ENCODE data around the gene ATP5MC2.
"Not testable (repeated sequence)": the region's sequence is repeated elsewhere in the genome, so short reads cannot be mapped to it uniquely, and the experiment has no call there.

The ATP5MC2 gene

DNA sequence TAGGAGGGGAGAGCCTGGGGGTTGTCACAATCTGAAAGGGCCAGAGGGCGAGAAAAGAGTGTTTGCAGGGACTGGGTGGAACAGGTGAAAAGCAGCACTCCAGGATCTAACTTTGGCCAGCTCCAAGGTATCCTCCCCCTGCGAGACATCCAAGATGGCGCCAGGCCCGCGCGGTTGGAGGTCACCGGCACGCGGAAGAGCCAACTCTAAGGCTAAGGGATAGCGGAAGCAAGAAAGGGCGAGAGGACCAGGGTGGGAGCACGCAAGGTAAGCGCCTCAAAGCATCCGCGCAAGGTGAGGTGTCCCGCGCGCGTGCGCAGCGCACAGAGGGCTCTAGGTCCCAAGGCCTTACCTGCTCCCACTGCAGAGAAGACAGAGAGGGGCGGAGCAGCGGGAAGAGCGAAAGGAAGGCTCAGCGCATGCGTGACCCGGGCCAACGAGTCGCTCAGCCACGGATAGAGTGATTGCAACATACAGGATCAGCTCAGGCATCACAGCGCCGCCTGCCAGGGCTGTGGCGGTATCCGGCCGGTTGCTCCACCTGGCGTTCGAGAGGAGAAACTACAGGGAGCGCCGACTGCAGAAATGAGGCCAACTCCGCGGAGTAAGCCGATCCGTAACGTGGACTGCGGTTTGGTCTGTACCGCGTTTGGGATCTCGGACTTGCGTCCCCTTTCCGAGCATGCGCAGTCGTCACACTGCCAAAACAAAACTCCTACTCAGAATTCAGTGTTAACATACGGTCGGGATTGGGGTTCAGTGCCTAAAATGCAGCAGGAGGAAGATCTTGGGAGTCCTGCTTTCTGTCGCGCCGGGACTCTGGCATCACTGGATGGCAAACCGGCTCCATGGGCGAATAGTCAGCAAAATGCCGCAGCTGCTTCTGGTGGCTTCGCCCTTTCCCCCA, at the start of gene ATP5MC2:
ATP5MC2 (minus strand) TSS at position 383 of the 907 bp plus-strand sequence. CDS start 3,469 bp downstream, outside the sequence.
- peak; percentile 99 for DNase-seq (ENCODE audit: low spot score)

DNA sequence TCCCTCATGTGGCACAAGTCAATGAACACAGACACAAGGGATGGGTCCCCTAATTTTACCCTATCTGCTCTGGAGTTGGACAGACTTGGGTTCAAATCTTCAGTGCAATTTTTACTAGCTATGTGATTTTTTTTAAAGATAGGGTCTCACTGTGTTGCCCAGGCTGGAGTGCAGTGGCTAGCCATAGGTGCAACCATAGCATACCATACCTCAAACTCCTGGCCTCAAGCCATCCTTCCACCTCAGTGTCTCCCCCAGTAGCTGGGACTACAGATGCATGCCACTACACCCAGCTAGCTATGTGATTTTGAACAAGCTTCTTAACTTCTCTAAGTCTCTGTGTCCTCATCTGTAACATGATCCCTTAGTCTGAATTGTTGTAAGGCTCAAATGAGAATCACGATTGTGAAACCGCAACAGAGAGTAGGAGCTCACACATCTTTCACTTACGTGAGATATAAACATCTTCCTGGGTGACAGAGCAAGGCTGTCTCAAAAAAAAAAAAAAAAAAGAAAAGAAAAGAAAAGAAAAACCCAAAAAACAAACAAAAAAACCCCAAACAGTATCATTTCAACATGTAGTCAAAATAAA, 46.7 kb upstream of the ATP5MC2 start:
- DNase-seq (ENCODE audit: low spot score), result no peak

DNA sequence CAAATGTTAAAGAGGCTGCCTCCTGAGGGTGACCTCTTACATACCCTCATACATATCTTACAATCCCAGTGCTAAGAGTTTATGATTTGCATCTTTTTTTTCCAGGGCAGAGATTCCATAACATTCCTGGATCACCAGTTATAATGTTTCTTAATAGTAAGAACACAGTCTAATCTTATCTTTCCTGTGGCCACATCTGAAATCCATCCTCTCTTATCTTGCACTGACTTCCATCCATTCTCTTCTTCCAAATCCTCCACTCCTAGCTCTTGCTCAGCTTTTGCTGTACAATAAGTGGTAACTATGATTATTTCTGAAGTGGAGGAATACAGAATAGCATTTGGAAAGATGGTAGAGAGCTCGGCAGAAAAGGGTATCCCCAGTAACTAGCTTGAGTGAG, 45.1 kb upstream of the ATP5MC2 start:
- DNase-seq (ENCODE audit: low spot score), result no peak

GRCh38 chr12:53719649-53720048, 43.8 kb upstream of the ATP5MC2 start:
- no peak for DNase-seq (ENCODE audit: low spot score)

DNA sequence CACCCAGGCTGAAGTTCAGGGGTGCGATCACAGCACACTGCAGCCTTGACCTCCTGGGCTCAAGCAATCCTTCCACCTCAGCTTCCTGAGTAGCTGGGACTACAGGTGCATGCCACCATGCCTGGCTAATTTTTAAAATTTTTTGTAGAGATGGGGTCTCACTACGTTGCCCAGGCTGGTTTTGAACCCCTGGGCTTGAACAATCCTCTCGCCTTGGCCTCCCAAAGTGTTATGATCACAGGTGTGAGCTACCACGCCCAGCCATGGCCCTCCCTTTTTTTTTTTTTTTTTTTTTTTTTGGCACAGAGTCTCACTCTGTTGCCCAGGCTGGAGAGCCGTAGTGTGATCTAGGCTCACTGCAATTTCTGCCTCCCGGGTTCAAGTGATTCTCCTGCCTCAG, 42.7 kb upstream of the ATP5MC2 start:
- DNase-seq (ENCODE audit: low spot score), result not testable (repeated sequence)

- DNase-seq (ENCODE audit: low spot score), result no peak
Measured at GRCh38 chr12:53717319-53717718, 41.4 kb upstream of the ATP5MC2 start.

DNA sequence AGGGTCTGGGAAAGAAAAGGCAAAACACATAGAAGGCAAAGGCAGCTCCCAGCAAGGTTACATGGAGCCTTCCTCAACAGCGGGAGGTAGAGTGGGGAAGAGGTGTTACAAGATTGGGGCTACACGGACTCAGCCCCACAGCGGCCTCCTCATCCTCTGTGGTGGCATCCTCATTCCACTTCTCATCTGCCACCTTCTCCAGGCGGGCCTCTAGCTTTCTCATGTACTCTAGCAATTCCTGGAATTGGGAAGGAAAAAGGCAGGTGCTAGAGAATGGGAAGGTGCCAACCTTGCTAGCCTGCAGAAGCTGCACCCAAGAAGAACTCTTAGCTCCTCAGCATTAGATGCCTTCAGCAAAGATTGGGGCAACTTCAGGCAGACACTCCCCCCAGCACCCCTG, 38.1 kb upstream of the ATP5MC2 start:
- no peak for DNase-seq (ENCODE audit: low spot score)

DNA sequence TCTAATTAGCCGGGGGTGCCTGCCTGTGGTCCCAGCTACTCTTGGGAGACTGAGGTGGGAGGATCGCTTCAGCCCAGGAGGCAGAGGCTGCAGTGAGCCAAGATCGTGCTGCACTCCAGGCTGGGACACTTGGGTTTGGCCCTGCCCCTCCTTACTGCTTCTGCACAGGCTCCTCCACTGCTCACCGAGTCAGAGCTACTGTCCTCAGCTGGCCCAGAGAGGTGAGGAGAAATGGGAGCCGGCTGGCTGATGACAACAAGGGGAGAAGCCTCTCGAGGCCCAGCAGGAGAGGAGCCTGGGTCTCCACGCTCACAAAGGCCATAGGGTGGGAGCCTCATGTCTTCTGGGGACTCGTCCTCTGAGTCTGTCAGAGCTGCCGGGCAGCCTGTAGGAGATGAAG, 37.6 kb upstream of the ATP5MC2 start:
- DNase-seq (ENCODE audit: low spot score), result no peak

GRCh38 chr12:53712059-53712643, 36.3 kb upstream of the ATP5MC2 start:
- no peak for DNase-seq (ENCODE audit: low spot score)

GRCh38 chr12:53710091-53710490, 34.2 kb upstream of the ATP5MC2 start:
- DNase-seq (ENCODE audit: low spot score), result no peak

DNA sequence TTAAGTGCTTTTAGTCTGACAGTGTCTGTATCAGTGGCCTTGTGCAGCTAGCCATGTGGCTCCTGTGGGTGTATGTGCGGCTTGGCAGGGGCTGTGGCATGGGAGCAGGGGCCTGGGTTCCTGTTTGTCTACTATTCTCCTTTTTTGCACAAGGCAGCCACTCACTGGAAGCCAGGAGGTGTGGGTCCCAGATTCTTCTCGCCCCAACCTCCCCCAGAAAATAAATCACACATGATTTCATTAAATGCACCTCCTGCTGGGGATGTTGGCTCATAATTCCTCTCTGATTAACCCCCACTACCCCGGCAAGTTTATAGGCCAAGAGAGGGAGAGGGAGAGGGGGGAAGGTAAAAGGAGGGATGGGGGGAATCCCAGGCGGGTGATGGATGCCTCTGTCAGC, 33.8 kb upstream of the ATP5MC2 start:
- no peak for DNase-seq (ENCODE audit: low spot score)

- DNase-seq (ENCODE audit: low spot score), result no peak
Measured at GRCh38 chr12:53706080-53706479, 30.2 kb upstream of the ATP5MC2 start.

GRCh38 chr12:53703756-53704155, 27.9 kb upstream of the ATP5MC2 start:
- no peak for DNase-seq (ENCODE audit: low spot score)

- peak; percentile 86 for DNase-seq (ENCODE audit: low spot score)
Measured at GRCh38 chr12:53701518-53702264, 25.8 kb upstream of the ATP5MC2 start.

GRCh38 chr12:53700567-53700966, 24.7 kb upstream of the ATP5MC2 start:
- DNase-seq (ENCODE audit: low spot score), result no peak

DNA sequence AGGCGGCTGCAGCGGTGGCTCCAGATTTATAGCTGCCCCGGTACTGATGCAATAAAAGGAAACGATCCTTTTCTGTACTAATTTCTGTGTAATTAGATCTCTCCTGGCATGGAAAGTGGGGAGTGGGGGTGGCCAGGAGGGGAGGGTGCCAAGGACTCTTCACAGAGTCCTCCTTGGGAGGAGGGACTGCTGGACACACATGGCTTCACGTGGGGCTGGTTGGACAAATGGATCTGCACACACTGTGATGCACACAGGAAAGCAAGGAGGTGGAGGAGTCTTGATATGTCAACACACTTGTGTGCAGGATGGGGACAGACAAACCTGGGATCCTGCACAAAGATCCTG, 23.8 kb upstream of the ATP5MC2 start:
- DNase-seq (ENCODE audit: low spot score), result no peak

- no peak for DNase-seq (ENCODE audit: low spot score)
Measured at GRCh38 chr12:53698948-53699677, 23.2 kb upstream of the ATP5MC2 start.

DNA sequence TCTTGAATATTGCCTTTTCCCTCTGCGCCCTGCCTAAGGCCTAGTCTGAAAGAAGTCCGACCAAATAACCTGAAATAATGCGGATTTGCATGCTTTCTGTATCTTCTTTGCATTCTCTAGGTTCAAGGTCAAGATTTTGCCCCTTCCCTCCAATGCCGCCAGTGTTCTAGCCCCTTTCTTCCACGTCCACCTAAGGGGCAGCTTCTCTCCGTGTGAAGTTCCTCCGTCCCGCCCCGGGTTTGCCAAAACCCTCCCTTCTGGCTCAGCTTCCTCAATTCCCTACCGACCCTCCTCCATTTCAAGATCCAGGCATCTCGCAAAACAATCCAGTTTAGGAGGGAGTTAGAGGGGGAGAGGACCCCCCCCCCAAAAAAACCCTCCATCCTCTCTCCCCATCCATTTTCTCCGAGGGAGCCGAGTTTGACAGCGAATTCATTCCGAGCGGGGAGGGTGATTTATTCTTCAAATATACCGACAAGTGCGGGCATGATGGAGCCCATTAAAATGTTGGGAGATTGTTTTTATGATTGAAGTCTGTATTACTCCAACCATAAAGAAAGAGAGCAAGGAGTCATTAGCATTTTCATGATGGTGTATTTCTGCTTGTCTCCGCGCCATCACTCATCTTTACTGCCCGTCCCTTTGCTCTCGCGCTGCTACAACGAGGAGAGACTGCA, 20.9 kb upstream of the ATP5MC2 start:
- no peak for DNase-seq (ENCODE audit: low spot score)

GRCh38 chr12:53696285-53696654, 20.4 kb upstream of the ATP5MC2 start:
- DNase-seq (ENCODE audit: low spot score), result peak; percentile 88

- no peak for DNase-seq (ENCODE audit: low spot score)
Measured at GRCh38 chr12:53695152-53696145, 19.6 kb upstream of the ATP5MC2 start.
